ENCODE measurements around the gene COG4.
A peak's percentile ranks its signal among the peaks of the same experiment; 100 is the strongest.

Gene COG4

DNA sequence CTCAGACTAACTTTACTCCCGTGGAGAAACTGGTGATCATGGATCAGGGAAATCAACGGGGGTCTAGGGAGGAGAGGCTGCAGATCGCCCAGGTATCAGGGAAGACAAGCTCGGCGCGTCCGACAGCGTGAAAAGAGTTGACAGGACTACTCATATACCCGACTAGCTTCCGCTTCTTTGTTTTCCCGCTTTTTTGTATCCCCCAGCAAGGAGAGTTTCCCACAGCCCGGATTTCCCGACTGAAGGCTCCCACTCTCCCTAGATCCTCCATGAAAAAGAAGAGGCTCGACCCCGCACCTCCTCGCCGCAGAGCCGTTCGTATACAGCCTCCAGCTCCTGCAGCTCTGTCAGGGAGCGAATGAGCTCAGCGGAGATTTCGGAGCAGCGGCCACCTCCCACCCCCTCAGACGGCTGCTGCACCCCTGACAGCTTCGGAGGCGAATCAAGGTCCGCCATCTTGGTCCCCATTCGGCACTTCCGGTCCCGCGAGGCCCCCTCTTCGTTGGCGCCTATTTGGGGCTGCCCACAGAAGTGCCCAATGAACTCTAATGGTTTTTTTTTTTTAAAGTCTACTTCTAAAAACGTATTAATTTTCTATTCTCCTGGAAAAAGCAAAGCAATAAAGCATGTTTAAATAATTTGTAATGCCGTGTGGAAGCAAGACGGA, at the start of gene COG4:
COG4 (minus strand) TSS at position 479 of the 667 bp plus-strand sequence; CDS start at position 468, 11 bp downstream.
- peaks cover 12 to 14% of the 10 kb centered on the region in 2 donors for H3K36me3 ChIP-seq (ENCODE audit: control insufficient read depth in 1 of 2, insufficient read depth in 2 of 2, low read length in 2 of 2)
- no peaks in the 10 kb centered on the region for H3K27me3 ChIP-seq (ENCODE audit: low read depth, low read length)
- peaks cover 10 to 36% of the 10 kb centered on the region in 2 donors for H3K4me1 ChIP-seq (ENCODE audit: control insufficient read depth in 1 of 2, insufficient read depth in 2 of 2, low read length in 2 of 2)
- no peaks in the 10 kb centered on the region for H3K9me3 ChIP-seq (ENCODE audit: control insufficient read depth in 1 of 2, low read length in 2 of 2)
- peak within 1 kb of the TSS; percentile 99 for H3K27ac ChIP-seq (ENCODE audit: low read length)
- H3K4me3 ChIP-seq (ENCODE audit: low read depth in 1 of 2, low read length in 2 of 2) = peak within 1 kb of the TSS; percentile 99 to 100

DNA sequence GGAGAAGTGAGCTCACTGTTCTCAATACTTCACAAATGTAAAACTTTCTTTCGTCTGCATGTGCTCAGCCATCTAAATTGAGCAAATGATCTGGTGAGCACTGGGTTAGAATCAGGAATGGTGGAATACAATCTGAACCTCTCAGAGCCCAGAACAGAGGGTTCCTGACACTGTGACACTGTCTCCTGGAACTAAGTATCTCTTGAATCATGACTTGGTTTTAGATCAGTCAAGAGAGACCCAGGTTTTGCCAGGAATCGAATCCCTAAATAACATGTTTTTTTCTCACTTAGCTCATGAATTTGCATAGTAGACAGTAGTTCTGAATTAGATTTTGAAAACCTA, 49.5 kb upstream of the COG4 start:
- Histone ChIP-seq H3K27ac (ENCODE audit: low read length) (peak overlapping the region; percentile 1), H3K36me3 (ENCODE audit: control insufficient read depth in 1 of 2, insufficient read depth in 2 of 2, low read length in 2 of 2) (peaks cover 48 to 51% of the 10 kb centered on the region in 2 donors), H3K4me1 (ENCODE audit: control insufficient read depth in 1 of 2, insufficient read depth in 2 of 2, low read length in 2 of 2) (peaks cover 0 to 19% of the 10 kb centered on the region in 2 donors)

DNA sequence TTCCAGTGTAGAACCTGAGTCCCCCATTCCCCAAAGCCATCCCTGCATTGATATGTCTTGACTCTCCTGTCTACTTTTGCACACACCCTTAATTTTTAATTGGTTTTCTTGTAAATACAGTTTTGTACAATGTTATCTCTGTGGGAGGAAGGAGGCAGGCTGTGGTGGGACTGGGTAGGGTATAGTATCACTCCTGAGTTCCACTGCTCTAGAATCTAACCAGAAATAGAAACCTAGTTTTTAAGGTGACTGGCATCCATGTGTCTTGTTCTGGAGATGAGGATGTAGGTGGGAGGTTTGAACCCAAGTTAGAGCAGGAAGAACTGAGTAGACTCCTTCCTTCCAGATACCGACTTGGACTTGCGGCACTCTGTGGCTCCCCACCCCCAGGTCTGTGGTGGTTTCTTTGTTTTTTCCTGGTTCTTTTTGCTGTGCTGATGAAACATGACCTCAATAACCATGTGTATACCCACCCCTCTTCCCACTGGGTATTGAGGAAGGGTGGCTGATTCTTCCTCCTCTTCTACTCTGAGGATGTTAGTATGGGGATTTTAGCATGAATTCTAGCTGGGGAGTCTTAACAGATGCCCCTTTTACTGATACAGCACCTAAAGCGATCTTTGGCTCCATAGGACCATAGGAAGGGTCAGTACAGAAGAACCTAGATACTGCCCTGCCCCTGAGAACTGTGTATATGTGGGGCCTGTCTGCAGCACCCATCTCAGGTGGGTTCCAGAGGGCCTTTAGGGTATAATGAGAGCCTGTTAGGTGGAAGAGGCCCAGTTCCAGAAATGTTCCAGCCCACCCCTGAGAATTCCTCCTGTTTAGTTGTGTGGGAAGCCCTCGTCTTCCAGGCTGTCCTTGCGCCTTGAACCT, 48.9 kb upstream of the COG4 start:
- peaks cover 54 to 55% of the 10 kb centered on the region in 2 donors for H3K36me3 ChIP-seq (ENCODE audit: control insufficient read depth in 1 of 2, insufficient read depth in 2 of 2, low read length in 2 of 2)
- peak overlapping the region; percentile 1 for H3K27ac ChIP-seq (ENCODE audit: low read length)
- H3K27me3 ChIP-seq (ENCODE audit: low read depth, low read length) = no peaks in the 10 kb centered on the region
- H3K4me1 ChIP-seq (ENCODE audit: control insufficient read depth in 1 of 2, insufficient read depth in 2 of 2, low read length in 2 of 2) = peaks cover 0 to 19% of the 10 kb centered on the region in 2 donors
- H3K9me3 ChIP-seq (ENCODE audit: control insufficient read depth in 1 of 2, low read length in 2 of 2) = no peaks in the 10 kb centered on the region
- no peak overlapping the region for H3K4me3 ChIP-seq (ENCODE audit: low read depth in 1 of 2, low read length in 2 of 2)

More for the DNA sequence above, 49.5 kb upstream of the COG4 start:
- H3K27me3 ChIP-seq (ENCODE audit: low read depth, low read length) = no peaks in the 10 kb centered on the region
- no peaks in the 10 kb centered on the region for H3K9me3 ChIP-seq (ENCODE audit: control insufficient read depth in 1 of 2, low read length in 2 of 2)
- no peak overlapping the region for H3K4me3 ChIP-seq (ENCODE audit: low read depth in 1 of 2, low read length in 2 of 2)

DNA sequence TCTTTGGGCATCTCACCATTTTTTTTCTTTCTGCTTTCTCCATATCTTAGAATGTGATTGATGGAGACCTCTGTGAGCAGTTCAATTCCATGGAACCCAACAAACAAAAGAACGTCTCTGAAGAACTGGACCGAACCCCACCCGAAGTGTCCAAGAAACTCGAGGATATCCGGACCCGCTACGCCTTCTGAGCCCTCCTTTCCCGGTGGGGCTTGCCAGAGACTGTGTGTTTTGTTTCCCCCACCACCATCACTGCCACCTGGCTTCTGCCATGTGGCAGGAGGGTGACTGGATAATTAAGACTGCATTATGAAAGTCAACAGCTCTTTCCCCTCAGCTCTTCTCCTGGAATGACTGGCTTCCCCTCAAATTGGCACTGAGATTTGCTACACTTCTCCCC, 48.3 kb upstream of the COG4 start:
- Histone ChIP-seq H3K27ac (ENCODE audit: low read length) (no peak overlapping the region), H3K36me3 (ENCODE audit: control insufficient read depth in 1 of 2, insufficient read depth in 2 of 2, low read length in 2 of 2) (peaks cover 60 to 61% of the 10 kb centered on the region in 2 donors), H3K9me3 (ENCODE audit: control insufficient read depth in 1 of 2, low read length in 2 of 2) (no peaks in the 10 kb centered on the region), H3K4me1 (ENCODE audit: control insufficient read depth in 1 of 2, insufficient read depth in 2 of 2, low read length in 2 of 2) (peaks cover 0 to 19% of the 10 kb centered on the region in 2 donors), H3K4me3 (ENCODE audit: low read depth in 1 of 2, low read length in 2 of 2) (no peak overlapping the region), H3K27me3 (ENCODE audit: low read depth, low read length) (no peaks in the 10 kb centered on the region)

DNA sequence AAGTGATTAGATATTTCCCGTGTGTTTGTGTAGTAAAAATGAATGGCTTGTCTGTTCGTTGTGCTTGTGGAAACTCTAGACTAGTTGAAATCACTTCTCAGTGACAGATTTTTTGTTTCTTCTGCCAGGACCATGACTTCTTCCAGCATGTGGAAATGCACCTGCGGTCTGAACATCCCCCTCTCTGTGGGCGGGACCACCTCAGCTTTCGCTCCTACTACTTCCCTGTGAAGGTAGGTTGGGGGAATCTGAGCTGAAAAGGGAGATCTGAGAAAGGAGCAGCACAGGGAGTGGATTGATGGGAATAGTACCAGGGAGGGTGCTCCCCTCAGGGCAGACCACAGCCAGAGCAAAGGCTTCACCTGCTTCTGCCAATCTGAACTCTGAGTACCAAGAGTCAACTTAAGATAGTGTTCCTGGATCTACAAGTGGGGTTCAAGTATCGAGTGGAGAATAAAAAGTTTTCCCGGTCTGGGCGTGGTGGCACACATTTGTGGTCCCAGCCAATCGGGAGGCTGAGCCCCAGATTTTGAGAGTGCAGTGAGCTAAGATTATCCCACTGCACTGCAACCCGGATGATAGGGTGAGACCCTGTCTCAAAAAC, 47.7 kb upstream of the COG4 start:
- peaks cover 0 to 19% of the 10 kb centered on the region in 2 donors for H3K4me1 ChIP-seq (ENCODE audit: control insufficient read depth in 1 of 2, insufficient read depth in 2 of 2, low read length in 2 of 2)
- H3K27ac ChIP-seq (ENCODE audit: low read length) = no peak overlapping the region
- no peaks in the 10 kb centered on the region for H3K27me3 ChIP-seq (ENCODE audit: low read depth, low read length)
- peaks cover 64 to 65% of the 10 kb centered on the region in 2 donors for H3K36me3 ChIP-seq (ENCODE audit: control insufficient read depth in 1 of 2, insufficient read depth in 2 of 2, low read length in 2 of 2)
- no peaks in the 10 kb centered on the region for H3K9me3 ChIP-seq (ENCODE audit: control insufficient read depth in 1 of 2, low read length in 2 of 2)
- H3K4me3 ChIP-seq (ENCODE audit: low read depth in 1 of 2, low read length in 2 of 2) = no peak overlapping the region

DNA sequence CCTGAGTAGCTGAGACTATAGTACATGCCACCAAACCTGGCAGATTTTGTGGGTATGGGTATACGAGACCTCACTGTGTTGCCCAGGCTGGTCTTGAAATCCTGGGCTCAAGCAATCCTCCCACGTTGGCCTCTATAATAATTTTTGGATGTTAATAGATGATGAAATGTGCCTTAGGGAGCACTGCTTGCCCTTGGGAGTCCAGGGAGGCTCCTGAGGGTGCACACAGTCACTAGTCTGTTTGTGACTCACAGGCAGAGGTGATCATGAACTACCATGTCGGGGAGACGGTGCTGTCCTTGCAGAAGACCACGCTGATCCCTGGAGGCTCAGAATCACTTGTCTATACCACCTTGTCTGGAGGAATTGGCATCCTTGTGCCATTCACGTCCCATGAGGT, 46.4 kb upstream of the COG4 start:
- Histone ChIP-seq H3K27me3 (ENCODE audit: low read depth, low read length) (no peaks in the 10 kb centered on the region), H3K9me3 (ENCODE audit: control insufficient read depth in 1 of 2, low read length in 2 of 2) (no peaks in the 10 kb centered on the region), H3K4me3 (ENCODE audit: low read depth in 1 of 2, low read length in 2 of 2) (no peak overlapping the region), H3K36me3 (ENCODE audit: control insufficient read depth in 1 of 2, insufficient read depth in 2 of 2, low read length in 2 of 2) (peaks cover 73 to 78% of the 10 kb centered on the region in 2 donors), H3K27ac (ENCODE audit: low read length) (no peak overlapping the region), H3K4me1 (ENCODE audit: control insufficient read depth in 1 of 2, insufficient read depth in 2 of 2, low read length in 2 of 2) (peaks cover 0 to 22% of the 10 kb centered on the region in 2 donors)

DNA sequence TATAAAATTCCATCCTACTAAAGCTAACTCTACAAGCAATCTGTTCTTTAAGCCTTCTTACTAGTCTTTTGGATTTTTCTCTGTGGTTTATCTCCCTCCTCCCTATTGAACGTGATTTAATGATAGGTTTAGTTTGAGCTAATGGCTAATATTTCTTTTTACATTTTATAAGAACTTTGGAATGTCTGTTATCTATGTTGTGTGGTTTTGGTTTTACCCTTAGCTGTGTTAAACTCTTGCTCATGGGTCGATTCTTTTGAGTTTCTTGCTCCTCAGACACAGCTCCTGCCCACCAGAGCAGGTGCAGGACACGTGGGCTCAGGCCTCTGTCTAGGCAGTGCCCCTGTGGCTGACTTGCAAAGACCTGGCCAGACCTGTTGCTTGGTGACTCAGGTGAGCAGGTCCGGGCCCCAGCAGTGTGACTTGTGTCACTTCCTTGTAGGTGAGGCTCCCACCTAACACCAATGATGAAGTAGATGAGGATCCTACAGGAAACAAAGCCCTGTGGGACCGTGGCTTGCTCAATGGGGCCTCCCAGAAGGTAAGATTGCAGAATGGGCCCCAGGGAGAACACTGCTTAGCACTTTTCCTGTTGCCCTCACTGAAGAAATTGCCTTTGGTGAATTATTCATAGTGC, 45.4 kb upstream of the COG4 start:
- H3K4me1 ChIP-seq (ENCODE audit: control insufficient read depth in 1 of 2, insufficient read depth in 2 of 2, low read length in 2 of 2) = peaks cover 0 to 15% of the 10 kb centered on the region in 2 donors
- H3K4me3 ChIP-seq (ENCODE audit: low read depth in 1 of 2, low read length in 2 of 2) = no peak overlapping the region
- peaks cover 83 to 89% of the 10 kb centered on the region in 2 donors for H3K36me3 ChIP-seq (ENCODE audit: control insufficient read depth in 1 of 2, insufficient read depth in 2 of 2, low read length in 2 of 2)
- H3K27ac ChIP-seq (ENCODE audit: low read length) = no peak overlapping the region
- no peaks in the 10 kb centered on the region for H3K27me3 ChIP-seq (ENCODE audit: low read depth, low read length)
- no peaks in the 10 kb centered on the region for H3K9me3 ChIP-seq (ENCODE audit: control insufficient read depth in 1 of 2, low read length in 2 of 2)

DNA sequence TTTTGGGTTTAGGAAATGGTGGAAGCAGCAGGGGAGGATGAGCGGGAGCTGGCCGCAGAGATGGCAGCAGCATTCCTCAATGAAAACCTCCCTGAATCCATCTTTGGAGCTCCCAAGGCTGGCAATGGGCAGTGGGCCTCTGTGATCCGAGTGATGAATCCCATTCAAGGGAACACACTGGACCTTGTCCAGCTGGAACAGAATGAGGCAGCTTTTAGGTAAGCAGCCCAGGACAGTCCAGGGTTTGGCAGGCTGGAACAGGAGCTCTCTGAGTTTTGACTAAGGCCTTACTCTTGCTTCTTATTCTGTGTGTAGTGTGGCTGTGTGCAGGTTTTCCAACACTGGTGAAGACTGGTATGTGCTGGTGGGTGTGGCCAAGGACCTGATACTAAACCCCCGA, 41.7 kb upstream of the COG4 start:
- Histone ChIP-seq H3K4me1 (ENCODE audit: control insufficient read depth in 1 of 2, insufficient read depth in 2 of 2, low read length in 2 of 2) (peaks cover 0 to 9% of the 10 kb centered on the region in 2 donors), H3K4me3 (ENCODE audit: low read depth in 1 of 2, low read length in 2 of 2) (no peak overlapping the region), H3K9me3 (ENCODE audit: control insufficient read depth in 1 of 2, low read length in 2 of 2) (no peaks in the 10 kb centered on the region), H3K27ac (ENCODE audit: low read length) (no peak overlapping the region), H3K36me3 (ENCODE audit: control insufficient read depth in 1 of 2, insufficient read depth in 2 of 2, low read length in 2 of 2) (peaks cover 85 to 98% of the 10 kb centered on the region in 2 donors), H3K27me3 (ENCODE audit: low read depth, low read length) (no peaks in the 10 kb centered on the region)

DNA sequence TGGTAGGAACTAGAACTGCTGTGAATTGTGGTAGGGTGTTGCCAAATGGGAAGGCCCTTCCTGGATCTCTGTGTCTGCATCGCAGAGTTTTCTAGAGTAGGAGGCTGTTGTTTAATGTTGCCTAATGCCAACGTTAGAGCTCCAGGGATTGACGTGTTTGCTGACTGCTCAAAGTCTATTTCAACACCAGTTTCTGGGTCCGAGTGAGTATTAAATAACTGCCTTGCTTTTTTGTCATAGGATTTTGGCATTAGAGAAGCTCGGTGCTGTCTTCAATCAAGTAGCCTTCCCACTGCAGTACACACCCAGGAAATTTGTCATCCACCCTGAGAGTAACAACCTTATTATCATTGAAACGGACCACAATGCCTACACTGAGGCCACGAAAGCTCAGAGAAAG, 40.3 kb upstream of the COG4 start:
- H3K27ac ChIP-seq (ENCODE audit: low read length) = no peak overlapping the region
- peaks cover 77 to 95% of the 10 kb centered on the region in 2 donors for H3K36me3 ChIP-seq (ENCODE audit: control insufficient read depth in 1 of 2, insufficient read depth in 2 of 2, low read length in 2 of 2)
- H3K9me3 ChIP-seq (ENCODE audit: control insufficient read depth in 1 of 2, low read length in 2 of 2) = no peaks in the 10 kb centered on the region
- H3K27me3 ChIP-seq (ENCODE audit: low read depth, low read length) = no peaks in the 10 kb centered on the region
- H3K4me3 ChIP-seq (ENCODE audit: low read depth in 1 of 2, low read length in 2 of 2) = no peak overlapping the region
- peaks cover 0 to 9% of the 10 kb centered on the region in 2 donors for H3K4me1 ChIP-seq (ENCODE audit: control insufficient read depth in 1 of 2, insufficient read depth in 2 of 2, low read length in 2 of 2)

DNA sequence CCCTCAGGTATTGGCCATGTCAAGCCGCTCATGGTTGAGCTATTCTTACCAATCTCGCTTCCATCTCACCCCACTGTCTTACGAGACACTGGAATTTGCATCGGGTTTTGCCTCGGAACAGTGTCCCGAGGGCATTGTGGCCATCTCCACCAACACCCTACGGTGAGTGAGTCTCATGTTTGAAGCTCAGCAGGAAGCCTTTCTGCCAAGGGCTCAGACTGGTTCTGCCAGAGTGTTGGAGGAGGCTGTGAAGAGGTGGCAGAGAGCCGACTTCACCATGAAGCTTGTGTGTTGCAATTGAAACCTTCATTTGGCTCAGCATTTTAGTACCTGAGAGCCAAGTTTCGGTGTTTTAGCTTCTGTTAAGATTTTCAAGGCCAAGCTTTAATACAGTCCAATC, 38.3 kb upstream of the COG4 start:
- H3K36me3 ChIP-seq (ENCODE audit: control insufficient read depth in 1 of 2, insufficient read depth in 2 of 2, low read length in 2 of 2) = peaks cover 77 to 91% of the 10 kb centered on the region in 2 donors

DNA sequence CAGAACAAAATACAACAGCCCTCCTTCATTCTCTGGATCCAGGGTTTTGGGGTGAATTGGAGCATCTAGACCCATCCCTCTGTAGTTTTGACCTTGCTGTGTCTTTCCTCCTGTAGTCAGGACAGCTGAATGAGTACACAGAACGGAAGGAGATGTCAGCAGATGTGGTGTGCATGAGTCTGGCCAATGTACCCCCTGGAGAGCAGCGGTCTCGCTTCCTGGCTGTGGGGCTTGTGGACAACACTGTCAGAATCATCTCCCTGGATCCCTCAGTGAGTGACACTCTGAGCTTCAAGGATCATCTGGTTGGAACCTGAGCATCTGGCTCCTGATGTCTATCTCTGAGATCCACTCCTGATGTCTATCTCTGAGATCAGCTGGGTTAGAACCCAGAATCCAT, 32.7 kb upstream of the COG4 start:
- Histone ChIP-seq H3K9me3 (ENCODE audit: control insufficient read depth in 1 of 2, low read length in 2 of 2) (no peaks in the 10 kb centered on the region), H3K4me1 (ENCODE audit: control insufficient read depth in 1 of 2, insufficient read depth in 2 of 2, low read length in 2 of 2) (no peaks in the 10 kb centered on the region), H3K27ac (ENCODE audit: low read length) (no peak overlapping the region), H3K27me3 (ENCODE audit: low read depth, low read length) (no peaks in the 10 kb centered on the region), H3K36me3 (ENCODE audit: control insufficient read depth in 1 of 2, insufficient read depth in 2 of 2, low read length in 2 of 2) (peaks cover 69 to 88% of the 10 kb centered on the region in 2 donors), H3K4me3 (ENCODE audit: low read depth in 1 of 2, low read length in 2 of 2) (no peak overlapping the region)

More for the DNA sequence above, 38.3 kb upstream of the COG4 start:
- Histone ChIP-seq H3K4me3 (ENCODE audit: low read depth in 1 of 2, low read length in 2 of 2) (no peak overlapping the region), H3K4me1 (ENCODE audit: control insufficient read depth in 1 of 2, insufficient read depth in 2 of 2, low read length in 2 of 2) (peaks cover 0 to 9% of the 10 kb centered on the region in 2 donors), H3K27me3 (ENCODE audit: low read depth, low read length) (no peaks in the 10 kb centered on the region), H3K9me3 (ENCODE audit: control insufficient read depth in 1 of 2, low read length in 2 of 2) (no peaks in the 10 kb centered on the region), H3K27ac (ENCODE audit: low read length) (no peak overlapping the region)
